ENCODE measurements around the gene KCNH4. TPM values are rescaled to one million over a fixed set of nuclear protein-coding genes. Genes with fewer than 3 reads are reported as not detected.

The KCNH4 gene
- polyA plus RNA-seq, 1 donor from 2014 or later, result 0.56 TPM

DNA sequence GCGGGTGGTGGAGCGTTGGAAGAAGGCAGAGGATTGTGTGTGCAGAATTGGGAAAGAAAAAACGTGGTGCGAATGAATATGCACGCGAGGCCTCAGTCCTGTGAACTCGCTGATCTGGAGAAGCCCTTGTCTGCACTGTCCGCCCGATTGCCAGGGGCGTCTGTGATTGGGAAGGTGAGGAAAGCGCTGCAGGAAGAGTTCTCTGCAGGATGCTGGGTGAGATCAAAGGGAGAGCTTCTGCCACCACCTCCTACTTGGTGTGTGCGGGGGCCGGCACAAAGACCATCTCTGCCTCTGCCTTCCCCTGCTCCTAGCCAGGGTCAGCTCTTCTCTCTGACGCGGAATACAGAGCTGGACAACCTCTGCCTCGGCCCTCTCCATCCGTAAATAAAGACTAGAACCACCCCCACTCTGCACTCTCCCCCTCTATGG, 25.3 kb downstream of the KCNH4 start:
- no peak overlapping the region for H2AFZ ChIP-seq (ENCODE audit: low read depth, low read length)
- H3K36me3 ChIP-seq (ENCODE audit: insufficient read depth, low read length), result no peaks in the 10 kb centered on the region
- TF ChIP-seq POLR2AphosphoS5 (IDR thresholded peaks at IDR 0.05) (no peak), MXI1 (conservative IDR thresholded peaks at IDR 0.05; ENCODE audit: poor library complexity, severe bottlenecking) (no peak), SMC3 (conservative IDR thresholded peaks at IDR 0.05; ENCODE audit: poor library complexity) (no peak), EP300 (conservative IDR thresholded peaks at IDR 0.05; ENCODE audit: poor library complexity, severe bottlenecking) (no peak), REST (IDR thresholded peaks at IDR 0.05; ENCODE audit: borderline replicate concordance) (no peak), RAD21 (conservative IDR thresholded peaks at IDR 0.05) (no peak), TAF1 (IDR thresholded peaks at IDR 0.05; ENCODE audit: low read depth) (no peak), EZH2 (IDR thresholded peaks at IDR 0.05; ENCODE audit: borderline replicate concordance, insufficient read depth, low read length, poor library complexity, severe bottlenecking) (no peak)
- TF ChIP-seq, protein P1, sequence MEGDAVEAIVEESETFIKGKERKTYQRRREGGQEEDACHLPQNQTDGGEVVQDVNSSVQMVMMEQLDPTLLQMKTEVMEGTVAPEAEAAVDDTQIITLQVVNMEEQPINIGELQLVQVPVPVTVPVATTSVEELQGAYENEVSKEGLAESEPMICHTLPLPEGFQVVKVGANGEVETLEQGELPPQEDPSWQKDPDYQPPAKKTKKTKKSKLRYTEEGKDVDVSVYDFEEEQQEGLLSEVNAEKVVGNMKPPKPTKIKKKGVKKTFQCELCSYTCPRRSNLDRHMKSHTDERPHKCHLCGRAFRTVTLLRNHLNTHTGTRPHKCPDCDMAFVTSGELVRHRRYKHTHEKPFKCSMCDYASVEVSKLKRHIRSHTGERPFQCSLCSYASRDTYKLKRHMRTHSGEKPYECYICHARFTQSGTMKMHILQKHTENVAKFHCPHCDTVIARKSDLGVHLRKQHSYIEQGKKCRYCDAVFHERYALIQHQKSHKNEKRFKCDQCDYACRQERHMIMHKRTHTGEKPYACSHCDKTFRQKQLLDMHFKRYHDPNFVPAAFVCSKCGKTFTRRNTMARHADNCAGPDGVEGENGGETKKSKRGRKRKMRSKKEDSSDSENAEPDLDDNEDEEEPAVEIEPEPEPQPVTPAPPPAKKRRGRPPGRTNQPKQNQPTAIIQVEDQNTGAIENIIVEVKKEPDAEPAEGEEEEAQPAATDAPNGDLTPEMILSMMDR (IDR thresholded peaks at IDR 0.05; ENCODE audit: poor library complexity, severe bottlenecking), result no peak
- no peaks in the 10 kb centered on the region for H3K9me3 ChIP-seq (ENCODE audit: low read length)
- no peak overlapping the region for H3K27ac ChIP-seq (ENCODE audit: low read length)
- H3K9ac ChIP-seq (ENCODE audit: low read length), result no peak overlapping the region
- peak overlapping the region; percentile 92 for H3K4me3 ChIP-seq (ENCODE audit: low read length)
- no peaks in the 10 kb centered on the region for H3K9me2 ChIP-seq (ENCODE audit: insufficient read depth, low read length)
- no peaks in the 10 kb centered on the region for H3F3A ChIP-seq (ENCODE audit: insufficient read depth, low read length, poor library complexity, severe bottlenecking)
- no peak overlapping the region for H3K4me2 ChIP-seq (ENCODE audit: low read length)
- H3K79me2 ChIP-seq (replicated peaks; ENCODE audit: insufficient read depth, low read length), result peaks cover 28% of the 10 kb centered on the region
- H4K20me1 ChIP-seq (ENCODE audit: insufficient read depth), result no peaks in the 10 kb centered on the region
- no peaks in the 10 kb centered on the region for H3K27me3 ChIP-seq (ENCODE audit: insufficient read depth, low read depth, low read length)

GRCh38 chr17:42153919-42154742, 26.8 kb downstream of the KCNH4 start:
- H3K9me2 ChIP-seq (ENCODE audit: insufficient read depth, low read length), result no peaks in the 10 kb centered on the region
- H3K9me3 ChIP-seq (ENCODE audit: low read length), result no peaks in the 10 kb centered on the region
- peak overlapping the region; percentile 24 for H2AFZ ChIP-seq (ENCODE audit: low read depth, low read length)
- H3K4me2 ChIP-seq (ENCODE audit: low read length), result peak overlapping the region; percentile 98
- H3K79me2 ChIP-seq (replicated peaks; ENCODE audit: insufficient read depth, low read length), result peaks cover 32% of the 10 kb centered on the region
- peak overlapping the region; percentile 40 for H3K27ac ChIP-seq (ENCODE audit: low read length)
- H3K4me3 ChIP-seq (ENCODE audit: low read length), result peak overlapping the region; percentile 92
- no peaks in the 10 kb centered on the region for H4K20me1 ChIP-seq (ENCODE audit: insufficient read depth)
- H3K27me3 ChIP-seq (ENCODE audit: insufficient read depth, low read depth, low read length), result no peaks in the 10 kb centered on the region
- TF ChIP-seq MXI1 (conservative IDR thresholded peaks at IDR 0.05; ENCODE audit: poor library complexity, severe bottlenecking) (no peak), SMC3 (conservative IDR thresholded peaks at IDR 0.05; ENCODE audit: poor library complexity) (no peak), REST (IDR thresholded peaks at IDR 0.05; ENCODE audit: borderline replicate concordance) (no peak), POLR2AphosphoS5 (IDR thresholded peaks at IDR 0.05) (no peak), TAF1 (IDR thresholded peaks at IDR 0.05; ENCODE audit: low read depth) (no peak), EP300 (conservative IDR thresholded peaks at IDR 0.05; ENCODE audit: poor library complexity, severe bottlenecking) (no peak), EZH2 (IDR thresholded peaks at IDR 0.05; ENCODE audit: borderline replicate concordance, insufficient read depth, low read length, poor library complexity, severe bottlenecking) (no peak), RAD21 (conservative IDR thresholded peaks at IDR 0.05) (no peak)
- TF ChIP-seq, protein P1 (IDR thresholded peaks at IDR 0.05; ENCODE audit: poor library complexity, severe bottlenecking), result no peak
- peak overlapping the region; percentile 89 for H3K9ac ChIP-seq (ENCODE audit: low read length)
- H3K36me3 ChIP-seq (ENCODE audit: insufficient read depth, low read length), result no peaks in the 10 kb centered on the region
- no peaks in the 10 kb centered on the region for H3F3A ChIP-seq (ENCODE audit: insufficient read depth, low read length, poor library complexity, severe bottlenecking)

Measured in neural cell (in vitro differentiated cells).